Gastroesophageal sphincter (tissue), 3 donors: ENCODE measurements around the gene KLHL29.

Experiments used
- CTCF ChIP-seq, 4 experiments: fragments of 200-600 bp in 2 of 4; fragments of 450-650 bp in 2 of 4; sonication (generic) in 1 of 4; IDR thresholded peaks; one replicate each; pipeline ENCODE4 v1.5.1; 2017 to 2019; ENCODE audit warnings: antibody characterized with exemption in 4 of 4, mild to moderate bottlenecking in 2 of 4, moderate library complexity in 2 of 4
- POLR2AphosphoS5 ChIP-seq: sonication (generic); formaldehyde crosslinking; IDR thresholded peaks from one replicate; pipeline ENCODE4 v1.6.1; 2017; ENCODE audit warnings: antibody characterized with exemption

DNA sequence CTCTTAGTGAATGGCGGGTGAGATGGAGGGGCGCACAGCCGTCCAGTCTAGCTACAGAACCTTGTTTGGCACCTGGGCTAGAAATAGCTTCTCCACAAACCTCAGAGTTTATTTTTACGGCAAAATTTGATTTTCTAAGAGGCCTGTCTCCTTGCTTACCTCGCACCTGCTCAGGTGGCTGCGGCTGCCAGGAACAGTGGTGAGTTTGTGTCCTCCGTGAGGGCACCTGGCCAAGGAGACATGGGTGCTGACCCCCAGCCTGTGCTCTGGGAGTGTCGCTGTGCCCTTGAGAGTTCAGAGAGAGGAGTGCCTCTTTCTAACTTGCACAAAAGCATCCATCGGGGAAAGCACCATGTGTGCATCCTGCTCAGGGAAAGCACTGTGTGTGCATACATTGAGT, 97.2 kb downstream of the KLHL29 start:
- no peak for TF ChIP-seq CTCF (IDR thresholded peaks at IDR 0.05)
- TF ChIP-seq POLR2AphosphoS5: no peak
